Mucosa of descending colon (tissue), 3 donors: ENCODE measurements around the gene VAMP1. TPM values are rescaled to one million over a fixed set of nuclear protein-coding genes. Genes with fewer than 3 reads are reported as not detected.
"Not testable (repeated sequence)": the region's sequence is repeated elsewhere in the genome, so short reads cannot be mapped to it uniquely, and the experiment has no call there.

Experiments
- ATAC-seq: fragments of 200-7000 bp; cut with Tn5 transposase; one replicate; pipeline ENCODE4 v1.9.1; 2020; ENCODE audit warnings: mild to moderate bottlenecking, moderate library complexity
- DNase-seq, 3 donors: peaks; one replicate each; pipeline ENCODE4 v3.0.0-alpha.2; 2020
- H3K36me3 ChIP-seq: fragments of 200-600 bp; one replicate; pipeline ENCODE4 v1.8.0; 2021; ENCODE audit warnings: low read depth, mild to moderate bottlenecking
- H3K4me1 ChIP-seq: fragments of 200-600 bp; one replicate; pipeline ENCODE4 v1.8.0; 2021; ENCODE audit warnings: low read depth, mild to moderate bottlenecking
- H3K4me3 ChIP-seq: fragments of 200-600 bp; one replicate; pipeline ENCODE4 v1.8.0; 2021; ENCODE audit warnings: mild to moderate bottlenecking
- H3K9me3 ChIP-seq: fragments of 200-600 bp; one replicate; pipeline ENCODE4 v1.8.0; 2021; ENCODE audit warnings: mild to moderate bottlenecking
- intact Hi-C, 2 donors: fragments of 100-400 bp; cut with DNase I in 1 of 2; cut with micrococcal nuclease in 1 of 2; formaldehyde crosslinking; loops; one replicate each; pipeline versions ENCODE4 v1.11.0 to v1.11.1; 2022; cut with DNase I, micrococcal nuclease
- total RNA-seq, 3 donors: library from RNA; stranded (reverse); fragmentation: NEBNext Ultra II Directional in 2 of 3; extraction: Animal tissue kit (Norgen Biotek cat#: 25700) in 2 of 3; gene quantifications; one replicate each; pipeline versions ENCODE4 v1.2.1 to v1.2.4, GENCODE V29; 2021 to 2023
- TF ChIP-seq, protein P1 (sequence below): fragments of 200-600 bp; IDR thresholded peaks from one replicate; pipeline ENCODE4 v1.8.0; 2022; ENCODE audit warnings: antibody characterized with exemption, mild to moderate bottlenecking
- donor health status: DM: no; HTN: no; CAD: no; lungs with moderate emphysema.
- donor health status: DM: no; HTN: no; CAD: no.
- donor health status: DM: no; HTN: yes; CAD: no.

The VAMP1 gene
- total RNA-seq, 3 donors from 2014 or later, result 3.8 to 18.7 (median 8.6) TPM

DNA sequence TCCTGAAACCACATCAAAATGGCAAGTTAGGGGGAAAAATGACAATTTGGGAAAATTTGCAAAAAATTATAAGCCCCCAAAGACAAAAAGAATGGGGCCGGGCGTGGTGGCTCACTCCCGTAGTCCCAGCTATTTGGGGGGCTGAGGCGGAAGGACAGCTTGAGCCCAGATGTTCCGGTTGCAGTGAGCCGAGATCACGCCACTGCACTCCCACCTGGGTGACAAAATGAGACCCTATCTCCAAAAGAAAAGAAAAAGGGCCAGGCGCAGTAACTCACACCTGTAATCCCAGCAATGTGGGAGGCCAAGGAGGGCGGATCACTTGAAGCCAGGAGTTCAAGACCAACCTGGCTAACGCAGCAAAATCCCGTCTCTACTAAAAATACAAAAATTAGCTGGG is 2.0 kb upstream of the VAMP1 start:
- H3K4me1 ChIP-seq, result peaks cover 28% of the 10 kb centered on the region
- H3K36me3 ChIP-seq, result no peaks in the 10 kb centered on the region
- H3K4me3 ChIP-seq, result no peak overlapping the region
- intact Hi-C loops, result no loop called here
- no peak for ATAC-seq
- DNase-seq, result no peak
- TF ChIP-seq, protein P1, sequence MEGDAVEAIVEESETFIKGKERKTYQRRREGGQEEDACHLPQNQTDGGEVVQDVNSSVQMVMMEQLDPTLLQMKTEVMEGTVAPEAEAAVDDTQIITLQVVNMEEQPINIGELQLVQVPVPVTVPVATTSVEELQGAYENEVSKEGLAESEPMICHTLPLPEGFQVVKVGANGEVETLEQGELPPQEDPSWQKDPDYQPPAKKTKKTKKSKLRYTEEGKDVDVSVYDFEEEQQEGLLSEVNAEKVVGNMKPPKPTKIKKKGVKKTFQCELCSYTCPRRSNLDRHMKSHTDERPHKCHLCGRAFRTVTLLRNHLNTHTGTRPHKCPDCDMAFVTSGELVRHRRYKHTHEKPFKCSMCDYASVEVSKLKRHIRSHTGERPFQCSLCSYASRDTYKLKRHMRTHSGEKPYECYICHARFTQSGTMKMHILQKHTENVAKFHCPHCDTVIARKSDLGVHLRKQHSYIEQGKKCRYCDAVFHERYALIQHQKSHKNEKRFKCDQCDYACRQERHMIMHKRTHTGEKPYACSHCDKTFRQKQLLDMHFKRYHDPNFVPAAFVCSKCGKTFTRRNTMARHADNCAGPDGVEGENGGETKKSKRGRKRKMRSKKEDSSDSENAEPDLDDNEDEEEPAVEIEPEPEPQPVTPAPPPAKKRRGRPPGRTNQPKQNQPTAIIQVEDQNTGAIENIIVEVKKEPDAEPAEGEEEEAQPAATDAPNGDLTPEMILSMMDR, result no peak
- no peaks in the 10 kb centered on the region for H3K9me3 ChIP-seq

DNA sequence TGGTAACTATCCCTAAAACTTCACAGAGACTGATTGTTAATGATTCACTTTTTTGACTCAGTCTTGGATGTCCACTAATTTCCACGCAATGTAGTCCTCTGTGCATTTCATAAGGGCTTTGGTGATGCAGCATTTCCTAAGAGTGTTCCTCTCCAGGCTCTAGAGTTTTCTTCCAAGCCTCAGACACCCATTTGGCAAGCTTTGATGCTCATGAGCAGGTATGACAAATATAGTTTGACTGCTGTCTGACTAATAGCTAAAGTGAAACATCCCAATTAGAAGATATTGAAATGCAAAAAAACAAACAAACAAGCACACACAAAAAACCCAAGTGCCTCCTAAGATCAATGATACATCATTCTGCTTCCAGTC is 1.5 kb upstream of the VAMP1 start:
- Histone ChIP-seq H3K4me1 (peaks cover 29% of the 10 kb centered on the region), H3K4me3 (no peak overlapping the region), H3K9me3 (no peaks in the 10 kb centered on the region), H3K36me3 (no peaks in the 10 kb centered on the region)
- DNase-seq, result no peak
- no peak for ATAC-seq
- TF ChIP-seq, protein P1, result no peak
- intact Hi-C loops, result no loop called here

DNA sequence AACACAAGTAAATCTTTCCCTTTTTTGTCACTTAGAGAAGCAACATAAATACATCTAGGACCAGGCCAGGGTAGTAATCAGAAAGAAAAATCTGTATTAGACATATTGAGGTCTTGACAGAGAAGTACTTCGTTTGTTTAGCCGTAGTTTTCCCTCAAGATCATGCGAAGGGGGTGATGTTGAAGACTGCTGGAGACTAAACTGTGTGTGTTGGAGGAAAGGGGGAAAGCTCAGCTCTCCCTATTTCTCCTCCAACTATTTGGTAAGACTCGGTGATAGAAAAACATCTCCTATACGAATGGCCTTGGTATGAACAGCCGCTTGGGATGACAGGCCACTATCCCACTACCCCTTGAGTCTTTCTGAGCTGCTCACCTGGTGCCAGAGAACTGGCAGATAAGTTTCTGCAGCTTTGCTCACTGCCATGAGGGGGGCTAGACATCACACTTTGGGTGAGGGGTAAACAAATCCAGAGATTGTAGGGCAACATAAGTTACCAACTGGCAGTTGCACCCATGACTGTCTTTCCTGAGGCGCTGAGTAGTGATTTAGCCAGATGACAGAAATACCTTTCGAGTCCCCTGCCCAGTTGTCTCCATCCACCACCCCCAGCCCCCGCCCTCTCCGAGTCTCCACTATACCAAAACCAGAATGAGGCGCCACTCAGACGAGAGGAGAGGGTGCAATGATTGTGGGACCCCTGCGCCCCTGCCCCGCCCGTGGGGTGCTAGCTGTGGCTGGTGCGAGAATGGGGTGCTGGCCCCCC is 685 bp downstream of the VAMP1 start:
- Histone ChIP-seq H3K4me3 (peak overlapping the region; percentile 54), H3K4me1 (peaks cover 29% of the 10 kb centered on the region), H3K36me3 (no peaks in the 10 kb centered on the region), H3K9me3 (no peaks in the 10 kb centered on the region)
- DNase-seq (no peak), ATAC-seq (no peak)
- intact Hi-C loops, result no loop called here
- TF ChIP-seq, protein P1, result no peak

DNA sequence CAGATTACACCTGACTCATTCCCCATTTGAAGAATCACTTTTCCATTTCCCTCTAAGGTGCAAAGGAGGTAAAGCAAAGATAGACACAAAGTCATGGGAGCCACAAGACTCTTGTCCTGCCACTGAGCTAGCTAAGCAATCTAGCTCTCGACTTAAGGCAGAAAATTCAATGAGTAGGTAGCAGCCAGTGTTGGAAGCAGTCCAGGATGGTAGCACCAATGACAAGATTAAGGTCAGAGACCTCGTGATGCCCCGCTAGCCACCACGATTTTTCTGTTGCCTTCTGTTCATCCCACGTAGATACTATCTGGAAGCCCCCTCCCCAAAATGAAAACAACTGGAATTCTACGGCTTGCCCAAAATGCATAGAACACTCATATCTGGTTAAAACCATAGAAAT is 1.4 kb downstream of the VAMP1 start:
- ATAC-seq, result no peak
- intact Hi-C loops, result no loop called here

DNA sequence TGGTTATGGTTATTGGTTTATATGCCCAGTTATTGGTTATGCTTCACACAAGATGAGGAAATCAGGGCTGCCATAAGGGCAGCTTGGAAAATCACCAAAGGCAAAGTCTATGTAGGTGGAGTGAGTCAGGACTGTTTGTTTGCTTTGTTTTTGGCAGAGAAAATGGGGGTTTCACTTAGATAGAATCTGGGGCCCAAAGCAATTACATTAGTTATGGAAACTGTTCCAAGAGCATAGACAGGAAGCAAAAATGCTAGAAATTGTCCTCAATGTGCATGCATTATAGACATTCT is 2.2 kb downstream of the VAMP1 start:
- TF ChIP-seq, protein P1, result no peak
- intact Hi-C loops, result no loop called here
- ATAC-seq, result no peak
- Histone ChIP-seq H3K4me3 (no peak overlapping the region), H3K36me3 (no peaks in the 10 kb centered on the region), H3K4me1 (peaks cover 29% of the 10 kb centered on the region), H3K9me3 (no peaks in the 10 kb centered on the region)
- DNase-seq, result no peak

More for the DNA sequence above, 1.4 kb downstream of the VAMP1 start:
- TF ChIP-seq, protein P1, result no peak
- no peaks in the 10 kb centered on the region for H3K36me3 ChIP-seq
- H3K4me1 ChIP-seq, result peaks cover 29% of the 10 kb centered on the region
- no peak overlapping the region for H3K4me3 ChIP-seq
- no peak for DNase-seq
- no peaks in the 10 kb centered on the region for H3K9me3 ChIP-seq

DNA sequence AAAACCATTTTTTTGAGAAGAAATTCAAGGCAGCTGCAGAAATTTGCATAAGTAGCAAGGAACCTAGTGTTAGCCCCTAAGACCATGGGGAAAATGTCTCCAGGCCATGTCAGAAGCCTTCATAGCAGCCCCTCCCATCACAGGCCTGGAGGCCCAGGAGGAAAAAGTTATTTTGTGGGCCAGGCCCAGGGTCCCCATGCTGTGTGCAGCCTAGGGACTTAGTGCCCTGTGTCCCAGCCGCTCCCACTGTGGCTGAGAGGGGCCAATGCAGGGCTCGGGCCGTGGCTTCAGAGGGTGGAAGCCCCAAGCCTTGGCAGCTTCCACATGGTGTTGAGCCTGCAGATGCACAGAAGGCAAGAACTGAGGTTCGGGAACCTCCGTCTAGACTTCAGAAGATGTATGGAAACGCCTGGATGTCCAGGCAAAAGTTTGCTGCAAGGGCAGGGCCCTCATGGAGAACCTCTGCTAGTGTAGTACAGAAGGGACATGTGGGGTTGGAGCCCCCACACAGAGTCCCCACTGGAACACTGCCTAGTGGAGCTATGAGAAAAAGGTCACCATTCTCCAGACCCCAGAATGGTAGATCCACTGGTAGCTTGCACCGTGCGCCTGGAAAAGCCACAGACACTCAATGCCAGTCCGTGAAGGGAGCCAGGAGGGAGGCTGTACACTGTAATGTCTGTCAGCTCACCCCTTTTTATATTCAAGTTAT is 2.8 kb downstream of the VAMP1 start:
- intact Hi-C loops, DNase-seq: not testable (repeated sequence)
- H3K4me1 ChIP-seq, result peaks cover 29% of the 10 kb centered on the region

DNA sequence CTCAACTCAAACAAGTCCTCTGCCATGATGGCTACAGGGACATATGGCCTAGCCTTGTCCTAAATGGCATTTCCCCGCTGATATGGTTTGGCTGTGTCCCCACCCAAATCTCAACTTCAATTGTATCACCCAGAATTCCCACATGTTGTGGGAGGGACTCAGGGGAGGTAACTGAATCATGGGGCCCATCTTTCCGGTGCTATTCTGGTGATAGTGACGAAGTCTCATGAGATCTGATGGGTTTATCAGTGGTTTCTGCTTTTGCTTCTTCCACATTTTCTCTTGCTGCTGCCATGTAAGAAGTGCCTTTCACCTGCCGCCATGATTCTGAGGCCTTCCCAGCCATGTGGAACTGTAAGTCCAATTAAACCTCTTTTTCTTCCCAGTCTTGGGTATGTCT is 3.7 kb downstream of the VAMP1 start:
- H3K4me3 ChIP-seq, DNase-seq, H3K36me3 ChIP-seq, H3K9me3 ChIP-seq, ATAC-seq, intact Hi-C loops: not testable (repeated sequence)
- H3K4me1 ChIP-seq, result peaks cover 32% of the 10 kb centered on the region

More for the DNA sequence above, 2.8 kb downstream of the VAMP1 start:
- ATAC-seq, H3K36me3 ChIP-seq, H3K9me3 ChIP-seq, H3K4me3 ChIP-seq: not testable (repeated sequence)
